COR-L47 (cell line): Measurements from ENCODE around the gene NEURL1.
A peak's percentile ranks its signal among the peaks of the same experiment; 100 is the strongest.
"Not testable (repeated sequence)": the region's sequence is repeated elsewhere in the genome, so short reads cannot be mapped to it uniquely, and the experiment has no call there.

Source experiments
- DNase-seq: peaks from one replicate; lab custom pipeline; 2025; lab: John Stamatoyannopoulos, UW

Gene NEURL1

DNA sequence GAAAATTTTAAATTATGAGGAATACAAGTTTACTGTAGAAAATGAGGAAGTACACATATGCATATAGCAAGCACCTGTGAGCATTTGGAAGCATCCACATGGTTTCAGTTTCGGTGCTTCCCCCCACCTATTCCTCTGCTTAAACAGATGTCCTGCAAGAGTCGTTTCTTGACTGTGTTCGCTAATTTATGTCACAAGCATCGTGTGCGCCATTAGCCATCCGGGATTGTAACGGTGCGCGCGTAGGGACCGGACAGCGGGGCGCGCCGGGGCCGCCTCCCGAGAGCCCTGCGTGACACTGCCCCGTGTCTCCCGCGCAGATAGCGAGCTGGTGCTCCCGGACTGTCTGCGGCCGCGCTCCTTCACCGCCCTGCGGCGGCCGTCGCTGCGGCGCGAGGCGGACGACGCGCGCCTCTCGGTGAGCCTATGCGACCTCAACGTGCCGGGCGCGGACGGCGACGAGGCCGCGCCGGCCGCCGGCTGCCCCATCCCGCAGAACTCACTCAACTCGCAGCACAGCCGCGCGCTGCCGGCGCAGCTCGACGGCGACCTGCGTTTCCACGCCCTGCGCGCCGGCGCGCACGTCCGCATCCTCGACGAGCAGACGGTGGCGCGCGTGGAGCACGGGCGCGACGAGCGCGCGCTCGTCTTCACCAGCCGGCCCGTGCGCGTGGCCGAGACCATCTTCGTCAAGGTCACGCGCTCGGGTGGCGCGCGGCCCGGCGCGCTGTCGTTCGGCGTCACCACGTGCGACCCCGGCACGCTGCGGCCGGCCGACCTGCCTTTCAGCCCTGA lies 90.9 kb downstream of the NEURL1 start:
- DNase-seq, result no peak

DNA sequence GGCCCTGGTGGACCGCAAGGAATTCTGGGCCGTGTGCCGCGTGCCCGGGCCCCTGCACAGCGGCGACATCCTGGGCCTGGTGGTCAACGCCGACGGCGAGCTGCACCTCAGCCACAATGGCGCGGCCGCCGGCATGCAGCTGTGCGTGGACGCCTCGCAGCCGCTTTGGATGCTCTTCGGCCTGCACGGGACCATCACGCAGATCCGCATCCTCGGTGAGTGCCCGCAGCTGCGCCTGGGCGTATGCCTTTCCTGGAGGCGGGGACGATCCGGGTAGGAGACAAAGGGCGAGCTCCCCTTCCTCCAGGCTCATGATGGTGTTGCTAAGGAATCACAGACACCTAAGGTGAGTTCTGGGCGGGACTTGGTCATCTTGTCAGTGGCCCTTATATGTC lies 91.5 kb downstream of the NEURL1 start:
- no peak for DNase-seq

DNA sequence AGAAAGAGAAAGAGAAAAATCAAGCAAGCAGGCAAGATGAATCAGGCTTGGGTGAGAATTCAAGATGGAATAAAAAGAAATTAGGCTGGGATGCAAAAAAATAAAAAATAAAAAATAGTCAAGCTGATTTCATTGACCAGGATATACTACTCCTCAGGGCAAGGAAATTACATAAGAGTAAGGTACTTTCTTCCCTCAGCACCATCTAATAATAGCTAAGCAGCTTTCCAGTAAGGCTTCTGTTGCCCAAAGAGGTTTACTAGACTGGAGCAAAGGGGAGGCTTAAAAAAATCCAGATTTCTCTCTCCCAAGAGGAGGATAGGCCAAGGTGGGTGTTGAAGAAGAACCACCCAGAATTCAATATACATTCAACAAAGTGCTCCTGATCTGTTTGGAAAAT lies 93.6 kb downstream of the NEURL1 start:
- no peak for DNase-seq

DNA sequence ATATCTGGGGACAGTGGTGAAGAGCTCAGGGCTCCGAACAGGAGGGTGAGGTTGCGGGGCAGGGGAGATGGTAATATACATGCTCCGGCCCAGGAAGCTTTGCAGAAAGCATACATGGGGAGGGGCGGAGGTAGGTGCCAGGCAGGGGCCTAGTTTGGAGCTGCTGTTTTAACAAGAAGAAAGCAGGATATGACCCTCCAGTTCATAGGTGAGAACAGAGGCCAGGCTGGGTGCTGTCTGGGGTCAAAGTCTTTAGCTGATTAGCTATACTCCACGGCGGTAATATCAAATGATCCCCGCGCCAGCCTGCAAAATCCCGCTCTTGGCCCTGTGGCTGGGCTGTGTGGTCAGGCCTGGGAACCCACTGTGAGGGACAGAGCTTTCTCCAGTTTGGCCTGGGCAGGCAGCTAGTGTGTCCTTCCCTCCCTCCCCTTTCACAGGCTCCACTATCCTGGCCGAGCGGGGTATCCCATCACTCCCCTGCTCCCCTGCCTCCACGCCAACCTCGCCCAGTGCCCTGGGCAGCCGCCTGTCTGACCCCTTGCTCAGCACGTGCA lies 95.6 kb downstream of the NEURL1 start:
- no peak for DNase-seq

DNA sequence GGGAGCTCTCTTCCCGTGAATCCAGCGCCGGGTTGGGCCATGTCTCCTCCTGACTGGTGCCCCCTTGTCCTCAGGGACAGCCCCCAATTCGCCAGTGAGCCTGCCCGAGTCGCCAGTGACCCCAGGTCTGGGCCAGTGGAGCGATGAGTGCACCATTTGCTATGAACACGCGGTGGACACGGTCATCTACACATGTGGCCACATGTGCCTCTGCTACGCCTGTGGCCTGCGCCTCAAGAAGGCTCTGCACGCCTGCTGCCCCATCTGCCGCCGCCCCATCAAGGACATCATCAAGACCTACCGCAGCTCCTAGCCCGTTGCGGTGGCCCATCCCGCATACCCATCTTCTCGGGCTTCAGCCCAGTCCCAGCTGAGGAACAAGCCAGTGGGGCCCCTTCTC lies 96.6 kb downstream of the NEURL1 start:
- no peak for DNase-seq

DNA sequence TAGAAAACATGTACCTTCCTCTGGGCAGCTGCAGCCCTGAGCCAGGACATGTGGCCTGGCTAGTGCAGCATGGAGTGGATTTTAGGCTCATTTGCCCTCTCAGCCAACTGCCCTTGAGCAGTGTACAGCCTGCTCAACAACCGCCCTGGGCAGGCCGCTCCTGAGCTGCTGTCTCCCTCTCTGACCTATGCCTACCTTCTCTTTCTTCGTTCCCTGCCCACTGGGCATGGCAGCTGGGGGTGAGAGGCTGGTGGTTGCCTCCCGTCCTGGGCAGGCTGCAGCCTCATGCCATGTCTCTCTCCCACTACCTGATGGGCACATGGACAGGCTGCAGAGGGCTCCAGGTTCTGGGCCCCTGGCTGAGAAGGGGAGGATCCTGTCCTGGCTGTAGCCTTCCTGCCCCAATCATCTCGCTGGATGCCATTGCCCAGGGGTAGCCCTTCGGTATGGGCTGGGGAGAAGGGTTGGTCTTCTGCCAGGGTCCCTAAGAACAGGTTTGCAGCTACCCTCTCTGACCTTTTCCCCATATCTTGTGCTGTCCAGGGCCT lies 97.3 kb downstream of the NEURL1 start:
- no peak for DNase-seq

DNA sequence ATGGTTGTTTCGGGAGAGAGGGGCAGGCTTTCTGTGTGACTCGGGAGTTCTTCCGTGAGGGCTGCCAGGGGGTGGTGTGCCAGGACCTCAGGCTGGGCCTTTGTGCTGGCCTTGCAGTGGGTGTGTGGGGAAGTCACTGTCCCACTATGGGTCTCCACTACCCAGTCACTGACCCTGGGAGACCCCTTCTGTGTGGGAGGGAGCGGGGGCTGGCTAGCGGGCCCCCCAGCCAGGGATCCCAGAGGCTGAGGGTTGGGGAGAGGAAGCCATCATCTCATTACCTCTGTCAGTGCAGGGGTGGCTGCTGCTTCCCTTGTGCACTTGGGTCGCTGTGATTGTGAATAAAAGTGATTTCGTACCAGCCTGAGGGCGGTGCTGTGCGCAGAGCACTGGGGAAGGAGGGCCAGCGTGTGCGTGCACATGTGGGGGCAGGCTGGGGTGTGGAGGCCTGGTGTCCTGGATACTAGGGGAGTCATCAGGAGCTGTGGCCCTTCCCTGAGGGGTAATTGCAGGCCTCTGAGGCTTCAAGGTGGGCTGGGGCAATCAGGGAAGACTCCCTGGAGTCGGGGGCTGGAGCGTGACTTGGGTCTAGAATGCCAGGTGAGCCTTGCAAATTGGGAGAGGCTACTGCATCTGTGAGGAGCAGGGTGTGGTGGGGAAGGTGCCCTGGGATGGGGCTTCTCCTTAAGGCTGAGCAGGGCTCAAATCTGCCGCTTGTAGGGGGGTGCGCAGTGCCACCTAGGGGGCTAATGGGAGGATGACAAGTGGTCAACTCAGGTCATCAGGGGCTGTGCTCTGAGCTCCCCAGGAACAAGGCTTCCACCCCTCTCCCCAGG lies 98.9 kb downstream of the NEURL1 start:
- DNase-seq, result no peak

DNA sequence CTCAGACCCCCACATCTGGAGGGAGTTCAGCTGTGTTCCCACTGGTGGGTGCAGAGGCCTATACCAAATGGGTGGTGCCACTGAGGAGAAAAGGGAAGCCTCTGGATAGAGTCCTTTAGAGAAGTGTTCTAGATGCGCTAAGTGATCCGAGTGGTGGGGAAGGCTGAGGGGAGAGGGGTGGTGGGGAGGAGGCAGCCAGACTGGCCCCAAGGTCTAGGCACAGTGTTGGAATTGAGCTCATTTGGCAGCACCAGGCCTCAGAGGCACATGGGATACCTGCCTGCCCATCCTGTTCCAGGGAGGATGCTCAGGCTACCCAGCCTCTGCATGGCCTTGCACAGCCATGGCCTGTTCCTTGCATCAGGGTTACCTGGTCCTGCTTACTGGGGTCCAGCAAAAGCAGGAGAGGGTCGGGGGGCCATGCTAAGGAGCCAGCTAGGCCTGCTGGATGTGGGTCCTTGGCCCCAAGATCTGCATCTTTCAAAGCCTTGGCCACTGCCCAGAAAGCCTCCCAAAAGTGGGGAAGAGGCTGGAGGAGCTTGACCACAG lies 99.6 kb downstream of the NEURL1 start:
- DNase-seq, result no peak

DNA sequence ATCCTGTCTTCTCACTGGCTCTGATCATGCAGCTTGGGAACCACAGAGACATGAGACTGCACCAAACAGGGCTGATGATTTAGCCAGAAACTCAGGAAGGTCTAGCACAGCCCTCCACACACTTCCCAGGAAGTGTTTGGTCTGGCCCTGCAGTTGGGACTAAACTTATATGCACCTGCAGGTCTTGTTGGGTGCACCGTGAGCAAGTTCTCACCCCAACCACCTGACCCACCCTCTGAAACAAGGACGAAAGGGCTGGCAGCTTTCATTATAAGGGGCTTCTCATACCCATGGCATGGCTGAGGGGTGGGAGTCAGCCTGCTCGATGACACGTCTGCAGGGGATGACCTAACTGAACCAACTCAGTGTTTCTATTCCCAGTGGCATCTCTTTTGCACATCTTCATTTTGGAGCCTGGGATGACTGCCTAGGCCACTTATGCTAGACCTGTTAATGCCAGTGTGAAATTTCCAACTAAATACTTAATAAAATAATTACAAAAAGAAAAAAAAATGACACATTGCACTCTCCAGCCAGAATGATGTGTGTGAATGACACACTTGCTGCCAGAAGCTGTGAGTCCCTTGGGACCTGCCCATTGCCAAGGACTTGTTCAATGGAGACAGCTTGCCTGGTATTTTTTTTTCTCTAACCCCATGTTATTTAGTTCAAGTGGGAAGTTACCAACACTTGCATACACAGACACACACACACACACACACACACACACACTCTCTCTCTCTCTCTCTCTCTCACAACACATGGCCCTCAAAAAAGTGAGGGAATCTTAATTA lies 102.6 kb downstream of the NEURL1 start:
- DNase-seq, result no peak

DNA sequence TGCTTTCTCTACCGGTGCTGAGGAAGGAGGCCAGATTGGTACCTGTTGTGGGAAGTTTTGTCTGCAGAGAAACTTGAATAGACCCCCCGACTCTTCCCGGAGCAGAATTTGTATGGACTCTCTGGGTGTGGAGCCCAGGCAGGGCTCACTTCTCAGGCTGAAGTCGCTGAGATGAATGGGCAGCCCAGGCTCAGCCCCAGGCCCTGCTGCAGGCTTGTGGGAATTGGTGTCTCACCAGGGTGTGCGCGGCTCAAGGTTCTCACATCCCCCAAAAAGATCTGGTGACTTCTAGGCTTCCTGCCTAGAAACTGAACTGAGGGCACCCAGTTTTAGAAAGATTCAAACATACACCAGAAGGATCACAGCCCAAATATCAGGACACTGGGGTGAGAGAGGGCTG lies 103.5 kb downstream of the NEURL1 start:
- no peak for DNase-seq

DNA sequence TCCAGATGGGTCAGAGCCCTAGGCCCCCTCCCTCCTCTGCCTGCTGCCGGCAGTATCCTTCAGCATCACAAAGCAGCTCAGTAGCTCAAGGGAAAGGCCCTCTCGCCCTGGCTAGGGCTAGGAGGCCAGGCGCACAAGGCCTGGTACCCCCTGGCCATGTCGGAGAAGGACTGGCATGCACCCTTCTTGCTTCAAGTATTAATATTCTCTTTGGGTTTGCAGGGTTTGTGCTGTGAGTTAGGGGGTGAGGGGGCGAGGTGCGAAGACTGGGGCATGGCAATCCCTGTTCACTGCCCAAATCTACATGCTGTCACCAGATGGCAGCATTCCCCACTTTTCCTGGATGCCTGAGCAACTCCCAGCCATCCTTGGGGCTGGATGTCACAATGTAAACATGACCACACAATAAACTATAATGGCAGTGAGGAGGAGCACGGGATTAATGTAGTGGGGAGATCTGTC lies 105.2 kb downstream of the NEURL1 start:
- peak; percentile 46 for DNase-seq

DNA sequence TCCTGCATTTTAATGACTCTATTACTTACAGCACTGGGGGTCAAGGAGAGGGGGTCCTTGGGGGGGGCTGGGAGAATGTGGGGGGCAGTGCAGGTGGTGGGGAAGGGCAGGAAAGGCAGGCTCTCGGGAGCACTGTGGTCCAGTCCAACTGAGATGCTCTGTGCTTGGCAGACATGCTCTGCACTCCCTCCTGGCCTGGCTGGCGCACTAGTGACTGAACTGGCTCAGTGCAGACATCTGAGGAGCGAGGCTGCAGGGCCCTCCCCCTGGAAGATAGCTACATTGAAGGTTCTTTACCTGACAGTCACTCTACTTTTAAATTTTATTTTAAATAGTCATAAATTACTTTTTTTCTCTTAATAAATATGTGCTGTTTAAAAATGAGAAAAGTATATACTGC lies 105.7 kb downstream of the NEURL1 start:
- DNase-seq, result no peak

DNA sequence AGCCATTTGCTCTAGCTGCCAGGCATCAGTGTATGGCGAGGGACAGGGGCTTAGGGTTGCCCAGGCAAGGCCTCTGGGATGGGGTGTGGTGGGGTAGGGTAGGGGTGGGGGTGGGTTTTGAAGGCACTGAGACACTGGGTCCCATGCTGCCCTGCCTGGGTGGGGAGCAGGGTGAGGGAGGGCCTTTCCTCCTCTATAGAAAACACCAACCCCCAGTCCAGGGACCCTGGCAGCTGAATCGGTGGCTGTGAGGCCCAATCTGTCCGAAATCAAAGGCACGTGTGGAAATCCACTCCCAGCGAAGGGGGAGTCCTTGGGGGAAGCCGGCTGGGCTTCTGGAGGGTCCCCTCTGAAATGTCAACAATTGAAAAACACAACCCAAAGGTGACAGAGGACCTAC lies 106.4 kb downstream of the NEURL1 start:
- DNase-seq, result no peak

DNA sequence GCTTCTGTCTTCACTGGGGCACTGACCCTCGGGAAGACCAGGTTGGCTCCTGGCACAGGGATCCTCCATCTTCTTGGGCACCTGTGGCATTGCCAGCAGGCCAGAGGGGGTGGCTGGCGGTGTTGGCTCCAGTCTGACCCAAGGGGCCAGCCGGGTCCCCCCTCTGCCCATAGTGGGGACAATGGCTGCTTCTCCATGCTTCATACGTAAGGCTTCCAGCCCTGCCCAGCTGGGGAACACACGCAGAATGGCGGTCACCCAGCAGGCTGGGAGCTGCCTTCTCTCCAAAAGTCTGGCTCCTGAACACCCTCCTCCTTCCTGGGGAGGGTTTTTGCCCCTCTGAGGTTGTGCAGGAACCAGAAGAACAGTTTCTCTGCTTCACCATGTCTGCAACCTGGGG lies 106.8 kb downstream of the NEURL1 start:
- DNase-seq, result no peak

DNA sequence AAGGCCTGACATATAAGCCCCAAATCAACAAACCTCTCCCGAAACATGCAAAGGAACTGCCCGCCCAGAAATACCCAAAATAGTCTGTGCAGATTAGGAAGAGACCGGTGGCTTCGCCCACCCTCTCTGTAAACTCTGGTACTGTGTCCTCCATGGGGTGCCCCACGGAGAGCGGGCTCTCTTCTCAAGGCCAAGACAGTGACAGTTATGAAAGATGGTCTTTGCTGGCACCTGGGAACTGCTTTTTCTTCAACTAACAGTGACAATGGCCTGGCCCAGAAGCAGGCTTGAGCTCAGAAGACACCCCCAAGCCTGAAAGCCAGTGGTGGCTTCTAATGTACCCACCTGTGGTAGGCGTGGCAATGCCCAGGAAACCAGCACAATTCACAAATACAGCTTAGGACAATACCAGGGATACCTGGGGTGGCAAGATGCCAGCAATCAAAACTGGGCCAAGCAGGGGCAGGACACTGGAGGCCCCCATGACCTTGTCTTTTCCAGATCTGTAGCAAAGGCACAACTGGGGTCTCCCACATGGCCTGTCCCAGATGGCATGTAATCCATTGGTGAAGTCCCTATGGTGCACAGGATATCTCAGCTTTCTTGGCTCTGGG lies 107.6 kb downstream of the NEURL1 start:
- DNase-seq, result no peak

DNA sequence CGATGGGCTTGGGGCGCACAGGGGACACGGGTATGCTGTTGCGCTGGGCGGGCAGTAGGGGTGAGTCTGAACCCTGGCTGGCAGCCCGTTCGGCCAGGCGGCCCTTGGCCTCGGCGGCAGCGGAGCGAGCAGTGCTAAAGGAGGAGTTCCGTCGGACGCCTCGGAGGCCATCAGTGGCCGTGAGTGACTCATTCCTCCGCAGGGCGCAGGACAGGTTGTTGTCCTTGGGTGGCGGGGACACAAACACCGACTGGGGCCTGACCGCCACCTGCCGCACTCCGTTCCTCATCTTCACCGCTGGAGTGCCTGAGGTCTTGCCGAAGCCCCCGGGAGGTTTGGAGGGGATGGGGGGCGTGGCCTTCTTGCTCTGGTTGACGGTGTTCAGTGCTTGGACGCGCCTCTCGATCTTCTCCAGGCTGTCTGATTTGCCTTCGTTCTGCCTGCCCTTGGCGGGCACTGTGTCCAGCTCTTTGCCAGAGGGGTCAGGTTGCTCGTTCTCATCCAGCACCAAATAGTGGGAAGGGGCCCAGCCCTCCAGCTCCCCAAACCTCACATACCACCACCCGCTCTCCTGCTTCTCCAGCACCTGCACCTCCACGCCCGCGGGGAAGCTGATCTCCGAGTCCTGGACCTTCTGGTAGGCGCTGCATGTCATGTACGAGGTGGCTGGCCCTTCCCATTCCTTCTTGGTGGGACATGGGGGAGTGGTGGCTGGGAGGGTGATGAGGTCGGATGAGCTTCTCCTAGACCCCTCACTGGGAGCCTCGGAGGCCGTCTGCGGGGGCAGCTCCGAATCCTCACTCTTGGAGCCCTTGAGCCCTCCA lies 108.7 kb downstream of the NEURL1 start:
- no peak for DNase-seq

DNA sequence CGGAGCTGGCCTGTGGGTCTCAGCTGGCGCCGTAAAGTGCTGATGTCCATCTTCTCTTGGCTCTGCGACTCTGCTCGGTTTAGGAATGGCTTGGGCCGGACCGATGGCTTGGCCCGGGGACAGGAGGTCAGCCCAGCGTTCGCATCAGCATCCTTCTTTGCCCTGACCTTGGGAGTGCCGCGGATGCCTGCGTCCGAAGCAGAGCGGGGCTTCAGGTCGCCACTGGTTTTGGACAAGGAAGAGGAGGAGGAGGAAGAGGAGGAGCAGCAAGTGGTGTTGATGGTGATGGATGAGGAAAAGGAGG lies 109.3 kb downstream of the NEURL1 start:
- DNase-seq, result no peak

DNA sequence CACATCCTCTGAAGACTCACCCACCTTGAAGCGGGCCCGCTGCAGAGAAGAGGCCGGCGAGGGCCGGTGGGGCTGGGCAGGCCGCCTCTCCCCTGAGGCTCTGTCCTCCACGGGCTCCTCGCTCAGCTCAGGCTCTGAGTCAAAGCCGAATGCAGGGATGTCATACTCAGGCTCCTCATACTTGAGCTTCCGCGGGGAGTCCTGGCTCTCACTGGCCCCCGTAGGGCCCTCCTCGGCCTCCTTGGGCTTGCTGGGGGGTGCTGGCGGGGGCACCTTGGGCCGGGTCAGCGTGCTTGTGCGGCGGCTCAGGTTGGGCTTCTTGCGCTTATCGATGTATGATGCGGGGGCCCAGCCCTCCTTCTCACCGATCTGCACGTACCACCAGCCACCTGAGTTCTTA lies 109.9 kb downstream of the NEURL1 start:
- no peak for DNase-seq

DNA sequence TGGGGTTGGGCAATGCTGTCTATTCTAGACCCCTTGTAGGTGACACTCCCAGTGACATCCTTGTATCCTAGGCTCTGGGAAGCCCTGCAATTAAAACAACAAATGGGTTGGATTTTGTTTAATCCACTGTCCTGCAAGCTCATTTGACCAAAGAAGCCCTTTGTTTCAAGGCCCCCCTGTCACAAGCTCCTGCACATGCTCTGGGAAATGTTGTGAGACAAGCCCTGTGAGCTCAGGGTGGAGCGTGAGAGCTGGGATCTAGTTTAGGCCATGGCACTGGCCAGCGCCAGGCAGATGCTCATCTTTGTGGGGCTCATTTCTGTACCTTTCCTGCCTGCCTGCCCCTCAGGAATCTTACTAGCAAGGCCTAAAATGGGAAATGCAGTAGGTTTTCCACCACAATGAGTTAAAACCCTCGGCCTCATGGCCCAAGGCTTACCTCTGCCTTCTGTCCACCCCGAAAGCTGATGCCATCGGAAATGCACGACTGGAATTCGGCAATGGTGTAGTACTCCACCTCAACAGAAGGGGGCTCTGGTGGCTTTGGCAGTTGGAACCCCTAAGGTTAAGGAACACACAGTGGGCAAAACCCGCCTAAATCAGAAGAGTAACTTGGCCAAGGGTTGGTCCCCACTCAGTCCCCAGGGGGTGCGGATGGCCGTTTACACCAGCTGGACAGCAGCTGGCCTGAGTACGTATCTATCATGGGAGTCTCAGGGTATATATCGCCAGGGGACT lies 112.0 kb downstream of the NEURL1 start:
- no peak for DNase-seq

DNA sequence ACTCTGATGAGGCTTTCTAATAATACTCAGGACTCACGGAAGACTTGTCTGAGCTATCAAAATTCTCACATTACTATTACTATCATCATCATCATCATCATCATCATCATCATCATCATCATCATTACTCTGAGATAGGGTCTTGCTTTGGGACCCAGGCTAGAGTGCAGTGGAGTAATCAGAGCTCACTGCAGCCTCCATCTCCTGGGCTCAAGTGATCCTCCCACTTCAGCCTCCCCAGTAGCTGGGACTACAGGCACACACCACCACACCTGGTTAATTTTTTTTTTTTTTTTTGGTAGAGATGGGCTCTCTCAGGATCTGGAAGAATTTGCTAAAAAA lies 112.6 kb downstream of the NEURL1 start:
- not testable (repeated sequence) for DNase-seq
